Left lung (tissue), 10 donors: ENCODE data around the gene SPINT2. TPM values are rescaled to one million over a fixed set of nuclear protein-coding genes. Genes with fewer than 3 reads are reported as not detected.
A peak's percentile ranks its signal among the peaks of the same experiment; 100 is the strongest.

Experiments used
- ATAC-seq: fragments of 200-7000 bp; cut with Tn5 transposase; one replicate; pipeline ENCODE4 v1.9.1; 2020; ENCODE audit warnings: moderate library complexity
- DNase-seq, 4 donors: peaks; one replicate each; pipeline ENCODE4 v3.0.0-alpha.2; 2013 to 2020
- H3K27ac ChIP-seq, 2 donors: fragments of 200-600 bp; sonication (generic) in 1 of 2; one replicate each; pipeline versions ENCODE4 v1.5.0 to v1.8.0; 2020 to 2021
- H3K27me3 ChIP-seq, 2 donors: fragments of 200-600 bp; sonication (generic) in 1 of 2; one replicate each; pipeline versions ENCODE4 v1.5.0 to v1.8.0; 2020 to 2021
- H3K36me3 ChIP-seq, 2 donors: fragments of 200-600 bp; sonication (generic) in 1 of 2; one replicate each; pipeline versions ENCODE4 v1.5.0 to v1.8.0; 2020 to 2021
- H3K4me1 ChIP-seq, 2 donors: fragments of 200-600 bp; one replicate each; pipeline ENCODE4 v1.8.0; 2021
- H3K4me3 ChIP-seq, 2 donors: fragments of 200-600 bp; sonication (generic) in 1 of 2; one replicate each; pipeline versions ENCODE4 v1.5.0 to v1.8.0; 2020 to 2021; ENCODE audit warnings: mild to moderate bottlenecking in 1 of 2
- H3K9me3 ChIP-seq, 2 donors: fragments of 200-600 bp; sonication (generic) in 1 of 2; one replicate each; pipeline versions ENCODE4 v1.5.0 to v1.8.0; 2020 to 2021
- intact Hi-C, 2 donors: fragments of 100-400 bp; cut with DNase I; formaldehyde crosslinking; loops; one replicate each; pipeline versions ENCODE4 v1.11.2 to v1.14.2; 2022
- polyA plus RNA-seq, 6 donors: library from polyadenylated mRNA; unstranded; fragments of 120-200 nt; gene quantifications; one replicate each; pipeline ENCODE4 v1.2.1, GENCODE V29; 2013; ENCODE audit not compliant: insufficient read length in 6 of 6
- total RNA-seq, 2 donors: library from RNA; stranded (reverse); fragmentation: NEBNext Ultra II Directional; extraction: Animal tissue kit (Norgen Biotek cat#: 25700); gene quantifications; one replicate each; pipeline ENCODE4 v1.2.1, GENCODE V29; 2021
- TF ChIP-seq, protein P1 (sequence below), 2 donors: fragments of 200-600 bp; sonication (generic) in 1 of 2; IDR thresholded peaks; one replicate each; pipeline versions ENCODE4 v1.5.0 to v1.8.0; 2021; ENCODE audit warnings: antibody characterized with exemption in 2 of 2
- donor health status: DM: no; HTN: yes; CAD: no.
- donor health status: DM: no; HTN: no; CAD: no.

Gene SPINT2
- total and polyA plus RNA-seq, 8 donors, result 206 to 317 (median 218) TPM

DNA sequence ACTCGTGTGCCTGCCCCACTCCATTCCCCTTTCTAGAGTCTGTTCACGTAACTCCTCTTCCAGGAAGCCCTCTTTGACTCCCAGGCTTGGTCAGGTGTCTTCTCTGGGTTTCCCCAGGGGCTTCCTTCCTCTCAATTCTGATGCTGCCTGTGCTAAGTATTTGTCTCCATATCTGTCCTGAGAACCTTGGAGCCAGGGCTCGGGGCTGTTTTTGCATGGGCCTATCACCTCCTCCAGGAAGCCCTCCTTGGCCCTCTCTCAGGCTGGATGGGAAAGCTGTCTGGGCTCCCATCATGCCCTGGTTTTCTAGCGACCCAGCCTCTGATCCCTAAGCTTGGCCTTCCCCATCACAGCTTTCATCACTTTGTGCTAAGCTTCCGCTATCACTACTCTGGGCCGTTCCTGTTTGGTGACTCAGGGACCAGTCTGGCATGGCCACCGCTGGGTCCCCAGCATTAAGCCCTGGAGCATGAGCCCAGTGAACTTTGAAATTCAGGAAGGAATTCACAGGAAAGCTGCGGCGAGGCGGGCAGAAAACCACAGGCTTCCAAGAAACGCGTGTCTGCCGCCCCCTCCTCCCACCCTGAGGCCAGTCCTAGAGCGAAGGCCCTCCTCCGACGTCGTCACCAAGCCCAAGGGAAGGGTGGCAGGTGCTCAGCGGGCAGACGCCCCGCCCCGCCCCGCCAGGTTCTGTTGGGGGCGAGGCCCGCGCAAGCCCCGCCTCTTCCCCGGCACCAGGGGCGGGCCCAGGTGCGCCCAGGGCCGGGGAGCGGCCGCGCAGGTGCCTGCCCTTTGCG lies 486 bp upstream of the SPINT2 start:
- TF ChIP-seq, protein P1, sequence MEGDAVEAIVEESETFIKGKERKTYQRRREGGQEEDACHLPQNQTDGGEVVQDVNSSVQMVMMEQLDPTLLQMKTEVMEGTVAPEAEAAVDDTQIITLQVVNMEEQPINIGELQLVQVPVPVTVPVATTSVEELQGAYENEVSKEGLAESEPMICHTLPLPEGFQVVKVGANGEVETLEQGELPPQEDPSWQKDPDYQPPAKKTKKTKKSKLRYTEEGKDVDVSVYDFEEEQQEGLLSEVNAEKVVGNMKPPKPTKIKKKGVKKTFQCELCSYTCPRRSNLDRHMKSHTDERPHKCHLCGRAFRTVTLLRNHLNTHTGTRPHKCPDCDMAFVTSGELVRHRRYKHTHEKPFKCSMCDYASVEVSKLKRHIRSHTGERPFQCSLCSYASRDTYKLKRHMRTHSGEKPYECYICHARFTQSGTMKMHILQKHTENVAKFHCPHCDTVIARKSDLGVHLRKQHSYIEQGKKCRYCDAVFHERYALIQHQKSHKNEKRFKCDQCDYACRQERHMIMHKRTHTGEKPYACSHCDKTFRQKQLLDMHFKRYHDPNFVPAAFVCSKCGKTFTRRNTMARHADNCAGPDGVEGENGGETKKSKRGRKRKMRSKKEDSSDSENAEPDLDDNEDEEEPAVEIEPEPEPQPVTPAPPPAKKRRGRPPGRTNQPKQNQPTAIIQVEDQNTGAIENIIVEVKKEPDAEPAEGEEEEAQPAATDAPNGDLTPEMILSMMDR (IDR thresholded peaks at IDR 0.05), result no peak
- DNase-seq (peak in 3 of 4 donors; percentile 87 to 94 (median 89)), ATAC-seq (peak; percentile 88)
- intact Hi-C loops, result no loop called here
- Histone ChIP-seq H3K4me1 (peaks cover 14 to 53% of the 10 kb centered on the region in 2 donors), H3K4me3 (peak overlapping the region; percentile 64 to 73), H3K36me3 (no peaks in the 10 kb centered on the region), H3K27ac (peak overlapping the region; percentile 85 to 92), H3K9me3 (no peaks in the 10 kb centered on the region), H3K27me3 (peaks cover 0 to 10% of the 10 kb centered on the region in 2 donors)

DNA sequence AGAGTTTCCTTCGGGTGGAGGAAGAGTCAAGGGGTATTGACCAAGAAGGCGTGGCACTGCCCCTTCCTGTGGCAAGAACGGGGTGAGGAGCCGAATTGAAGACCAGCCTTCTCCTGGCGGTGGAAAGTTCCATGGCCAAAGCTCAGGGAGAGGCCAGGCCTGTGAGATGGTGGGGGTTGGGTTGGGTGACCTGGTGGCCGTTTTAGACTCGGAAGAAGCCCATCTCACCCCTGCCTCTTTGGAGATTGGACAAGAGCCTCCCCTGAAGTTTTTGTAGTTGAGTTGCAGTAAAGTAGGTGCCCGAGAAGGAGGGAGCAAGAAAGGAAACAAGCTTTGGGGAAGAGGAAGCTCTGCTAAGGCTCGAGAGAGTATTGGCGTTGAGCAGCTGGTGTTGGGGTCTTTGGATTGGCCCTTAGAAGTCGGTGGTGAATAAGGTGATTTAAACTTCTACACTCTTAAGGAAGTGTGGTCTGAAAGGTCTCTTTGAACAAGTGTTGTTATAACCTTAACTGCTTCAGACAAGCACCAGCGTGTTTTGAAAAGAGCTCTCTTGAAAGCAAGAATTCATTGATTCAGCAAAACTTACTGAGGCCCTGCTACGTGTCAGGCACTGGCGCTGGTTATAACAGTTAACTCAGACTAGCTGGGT lies 964 bp downstream of the SPINT2 start:
- H3K9me3 ChIP-seq, result no peaks in the 10 kb centered on the region
- intact Hi-C loops, result no loop called here
- TF ChIP-seq, protein P1 (IDR thresholded peaks at IDR 0.05), result no peak
- no peaks in the 10 kb centered on the region for H3K36me3 ChIP-seq
- DNase-seq (peak in 1 of 4 donors; percentile 62), ATAC-seq (peak; percentile 28)
- H3K27me3 ChIP-seq, result peaks cover 0 to 10% of the 10 kb centered on the region in 2 donors
- H3K4me3 ChIP-seq, result peak overlapping the region; percentile 64 to 73
- H3K27ac ChIP-seq, result peak overlapping the region; percentile 85 to 92
- H3K4me1 ChIP-seq, result peaks cover 14 to 55% of the 10 kb centered on the region in 2 donors

- intact Hi-C loops, result no loop called here
Observed at GRCh38 chr19:38265921-38266429, 1.6 kb downstream of the SPINT2 start.

GRCh38 chr19:38266981-38267597 lies 2.7 kb downstream of the SPINT2 start:
- H3K4me3 ChIP-seq, result peak overlapping the region in 1 of 2 donors; percentile 64
- peak overlapping the region; percentile 48 to 55 for H3K27ac ChIP-seq
- ATAC-seq (peak; percentile 2), DNase-seq (no peak)
- intact Hi-C loops, result no loop called here
- H3K36me3 ChIP-seq, result no peaks in the 10 kb centered on the region
- H3K9me3 ChIP-seq, result no peaks in the 10 kb centered on the region
- TF ChIP-seq, protein P1 (IDR thresholded peaks at IDR 0.05), result no peak
- peaks cover 14 to 61% of the 10 kb centered on the region in 2 donors for H3K4me1 ChIP-seq
- H3K27me3 ChIP-seq, result peaks cover 0 to 10% of the 10 kb centered on the region in 2 donors

More at GRCh38 chr19:38265921-38266429, 1.6 kb downstream of the SPINT2 start:
- DNase-seq (peak in 1 of 4 donors; percentile 49), ATAC-seq (peak; percentile 4)
- H3K27ac ChIP-seq, result peak overlapping the region; percentile 85 to 92
- H3K27me3 ChIP-seq, result peaks cover 0 to 10% of the 10 kb centered on the region in 2 donors
- H3K4me3 ChIP-seq, result peak overlapping the region; percentile 64 to 73
- no peaks in the 10 kb centered on the region for H3K36me3 ChIP-seq
- no peaks in the 10 kb centered on the region for H3K9me3 ChIP-seq
- H3K4me1 ChIP-seq, result peaks cover 14 to 61% of the 10 kb centered on the region in 2 donors
- TF ChIP-seq, protein P1 (IDR thresholded peaks at IDR 0.05), result no peak
